HCT116 (cell line): ENCODE data around the gene ITM2B. TPM values are rescaled to one million over a fixed set of nuclear protein-coding genes. Genes with fewer than 3 reads are reported as not detected.

ENCODE experiments used
- ATAC-seq: fragments of 200-7000 bp; cut with Tn5 transposase; 2 replicates; pipeline ENCODE4 v1.9.1; 2020; ENCODE audit warnings: mild to moderate bottlenecking, moderate library complexity
- BruUV-seq: library from RNA; stranded (reverse); fragments of 400-500 nt; replicated peaks from 2 replicates; lab custom pipeline; 2021; lab: Mats Ljungman, UMichigan
- CTCF ChIA-PET: fragments of 300-600 bp; sonication (Branson Sonifier 250); formaldehyde crosslinking; loops from one replicate; lab custom pipeline; 2021; ENCODE audit warnings: antibody characterized with exemption; lab: Charles Lee
- POLR2A ChIA-PET: fragments of 300-600, 350-600 bp; sonication (Branson Sonifier 250); formaldehyde crosslinking; loops from one replicate; lab custom pipeline; 2021; ENCODE audit warnings: antibody characterized with exemption; lab: Charles Lee
- RAD21 ChIA-PET, 2 experiments: fragments of 300-600 bp; sonication (Branson Sonifier 250); formaldehyde crosslinking; loops; one replicate each; lab custom pipeline; 2023; ENCODE audit warnings: low total read pairs in 2 of 2; ENCODE audit not compliant: uncharacterized antibody in 2 of 2, unreplicated experiment in 2 of 2, low non-redundant PET in 1 of 2; lab: Charles Lee
- DNase-seq: peaks from one replicate; pipeline ENCODE4 v3.0.0-alpha.2; 2010; ENCODE audit warnings: low read depth, low spot score
- H2AFZ ChIP-seq: fragments of 200-600 bp; shearing (Covaris generic), sonication (generic); 2 replicates; pipeline ENCODE4 v1.6.1; 2017; ENCODE audit warnings: low read depth, mixed run types, mixed read lengths, antibody characterized with exemption, low read length; ENCODE audit not compliant: poor library complexity, severe bottlenecking
- H3K27ac ChIP-seq: 2 replicates; pipeline ENCODE4 v1.5.1; 2012; ENCODE audit warnings: low read depth, low read length
- H3K27me3 ChIP-seq: fragments of 200-600 bp; sonication (generic); 2 replicates; pipeline ENCODE4 v1.6.1; 2016; ENCODE audit warnings: mixed run types, low read length, mixed read lengths; ENCODE audit not compliant: insufficient read depth
- H3K36me3 ChIP-seq, 2 experiments: fragments of 200-500 bp in 1 of 2; fragments of 200-600 bp in 1 of 2; sonication (Bioruptor generic) in 1 of 2; sonication (generic) in 1 of 2; 2 replicates each; pipeline versions ENCODE4 v1.5.1 to v1.6.1; 2014 to 2016; ENCODE audit warnings: low read length in 2 of 2, inconsistent platforms in 1 of 2, mixed read lengths in 1 of 2, mixed run types in 1 of 2; ENCODE audit not compliant: insufficient read depth in 2 of 2, control insufficient read depth in 1 of 2
- H3K4me1 ChIP-seq, 2 experiments: fragments of 200-600 bp in 1 of 2; sonication (generic) in 1 of 2; 2 replicates each; pipeline versions ENCODE4 v1.5.1 to v1.6.1; 2012 to 2017; ENCODE audit warnings: low read length in 2 of 2, inconsistent platforms in 1 of 2, mild to moderate bottlenecking in 1 of 2, mixed read lengths in 1 of 2, mixed run types in 1 of 2, moderate library complexity in 1 of 2; ENCODE audit not compliant: insufficient read depth in 2 of 2, control insufficient read depth in 1 of 2
- H3K4me2 ChIP-seq: fragments of 200-600 bp; sonication (generic); 2 replicates; pipeline ENCODE4 v1.6.1; 2017; ENCODE audit warnings: mixed run types, low read length, mixed read lengths
- H3K4me3 ChIP-seq, 2 experiments: fragments of 200-600 bp in 1 of 2; sonication (generic) in 1 of 2; replicated peaks in 1 of 2; 2 replicates each; pipeline ENCODE4 v1.5.1; 2011 to 2016; ENCODE audit warnings: low read length in 2 of 2, control low read depth in 1 of 2, low read depth in 1 of 2, mild to moderate bottlenecking in 1 of 2, mixed read lengths in 1 of 2, mixed run types in 1 of 2
- H3K79me2 ChIP-seq: fragments of 200-600 bp; sonication (generic); 2 replicates; pipeline ENCODE4 v1.6.1; 2017; ENCODE audit warnings: mild to moderate bottlenecking, mixed run types, low read length, moderate library complexity, mixed read lengths; ENCODE audit not compliant: insufficient read depth
- H3K9ac ChIP-seq: fragments of 200-600 bp; sonication (generic); 2 replicates; pipeline ENCODE4 v1.6.1; 2016; ENCODE audit warnings: low read length, mixed read lengths
- H3K9me2 ChIP-seq: fragments of 200-600 bp; sonication (generic), shearing (Covaris generic); 2 replicates; pipeline ENCODE4 v1.6.1; 2017; ENCODE audit warnings: mixed run types, mild to moderate bottlenecking, moderate library complexity; ENCODE audit not compliant: insufficient read depth
- H3K9me3 ChIP-seq, 2 experiments: fragments of 200-500 bp in 1 of 2; fragments of 200-600 bp in 1 of 2; sonication (Bioruptor generic) in 1 of 2; sonication (generic) in 1 of 2; 2 replicates each; pipeline ENCODE4 v1.6.1; 2014 to 2017; ENCODE audit warnings: low read length in 2 of 2, mixed read lengths in 2 of 2, inconsistent platforms in 1 of 2, low read depth in 1 of 2, mild to moderate bottlenecking in 1 of 2, mixed run types in 1 of 2, moderate library complexity in 1 of 2; ENCODE audit not compliant: control insufficient read depth in 1 of 2, insufficient read depth in 1 of 2
- H4K20me1 ChIP-seq: fragments of 200-600 bp; sonication (generic), shearing (Covaris generic); 2 replicates; pipeline ENCODE4 v1.6.1; 2017; ENCODE audit warnings: mixed run types, mild to moderate bottlenecking, moderate library complexity; ENCODE audit not compliant: insufficient read depth
- CEBPB ChIP-seq: IDR thresholded peaks from 2 replicates; pipeline ENCODE4 v1.6.1; 2012; ENCODE audit warnings: low read depth
- CTCF ChIP-seq, 3 experiments: fragments of 200-600 bp in 1 of 3; sonication (generic) in 1 of 3; IDR thresholded peaks in 2 of 3; conservative IDR thresholded peaks in 1 of 3; 2 replicates each; pipeline ENCODE4 v1.5.1; 2012 to 2017; ENCODE audit warnings: low read depth in 2 of 3, low read length in 2 of 3, antibody characterized with exemption in 1 of 3, borderline replicate concordance in 1 of 3, control low read depth in 1 of 3, mild to moderate bottlenecking in 1 of 3, mixed read lengths in 1 of 3, mixed run types in 1 of 3, moderate library complexity in 1 of 3; ENCODE audit not compliant: insufficient read depth in 1 of 3
- ELF1 ChIP-seq: IDR thresholded peaks from 2 replicates; pipeline ENCODE4 v1.6.1; 2012; ENCODE audit warnings: low read depth, borderline replicate concordance
- EZH2 ChIP-seq: fragments of 200-600 bp; sonication (generic); IDR thresholded peaks from 2 replicates; pipeline ENCODE4 v1.6.1; 2017; ENCODE audit warnings: antibody characterized with exemption, mixed run types
- EZH2phosphoT487 ChIP-seq: fragments of 200-600 bp; IDR thresholded peaks from 2 replicates; pipeline ENCODE4 v1.6.1; 2018; ENCODE audit warnings: antibody characterized with exemption, borderline replicate concordance
- JUND ChIP-seq: IDR thresholded peaks from 2 replicates; pipeline ENCODE4 v1.6.1; 2012
- POLR2A ChIP-seq: IDR thresholded peaks from 2 replicates; pipeline ENCODE4 v1.7.0; 2011; ENCODE audit warnings: borderline replicate concordance; ENCODE audit not compliant: insufficient read depth, insufficient read length; ENCODE audit errors: extremely low read depth
- RAD21 ChIP-seq: IDR thresholded peaks from 2 replicates; pipeline ENCODE4 v1.6.1; 2012; ENCODE audit warnings: low read depth, mild to moderate bottlenecking
- REST ChIP-seq: IDR thresholded peaks from 2 replicates; pipeline ENCODE4 v1.6.1; 2012; ENCODE audit warnings: low read depth
- SRF ChIP-seq: IDR thresholded peaks from 2 replicates; pipeline ENCODE4 v1.6.1; 2012; ENCODE audit warnings: low read depth
- ZBTB33 ChIP-seq: IDR thresholded peaks from 2 replicates; pipeline ENCODE4 v1.6.1; 2011; ENCODE audit warnings: mild to moderate bottlenecking, low read length, moderate library complexity; ENCODE audit not compliant: insufficient replicate concordance; ENCODE audit errors: extremely low read depth
- ZFX ChIP-seq: fragments of 450-650 bp; IDR thresholded peaks from 2 replicates; pipeline ENCODE4 v1.6.1; 2017
- ZNF274 ChIP-seq: fragments of 200-500 bp; sonication (Bioruptor generic); IDR thresholded peaks from 2 replicates; pipeline ENCODE4 v1.6.1; 2014; ENCODE audit warnings: mild to moderate bottlenecking, low read depth, low read length, inconsistent platforms
- intact Hi-C: fragments of 100-400 bp; cut with micrococcal nuclease; formaldehyde crosslinking; loops from 2 replicates; pipeline ENCODE4 v1.10.0; 2022
- total RNA-seq: library from RNA; stranded (reverse); gene quantifications from one replicate; pipeline ENCODE4 v1.2.1, GENCODE V29; 2021; ENCODE audit not compliant: unreplicated experiment

Gene ITM2B
- total RNA-seq, 1 experiment from 2014 or later = 124 TPM

- RAD21 ChIA-PET = no interaction called here
- TF ChIP-seq EZH2phosphoT487 (no peak), RAD21 (no peak), REST (no peak), SRF (no peak), ZNF274 (no peak), CTCF (IDR thresholded peaks at IDR 0.05 in 2 of 3, conservative IDR thresholded peaks at IDR 0.05 in 1 of 3; ENCODE audit: borderline replicate concordance in 1 of 3, insufficient read depth in 1 of 3, low read depth in 2 of 3, low read length in 2 of 3) (no peak), ZFX (no peak), JUND (no peak), POLR2A (no peak), CEBPB (no peak), EZH2 (no peak), ZBTB33 (no peak), ELF1 (no peak)
- Histone ChIP-seq H4K20me1 (no peaks in the 10 kb centered on the region), H3K9me3 (no peaks in the 10 kb centered on the region), H3K4me1 (no peaks in the 10 kb centered on the region), H3K9ac (no peak overlapping the region), H3K4me3 (no peak overlapping the region), H3K27ac (no peak overlapping the region), H3K4me2 (no peak overlapping the region), H2AFZ (no peak overlapping the region), H3K9me2 (no peaks in the 10 kb centered on the region), H3K27me3 (no peaks in the 10 kb centered on the region), H3K79me2 (no peaks in the 10 kb centered on the region), H3K36me3 (peaks cover 0 to 14% of the 10 kb centered on the region in 2 experiments; a peak in 2 of 4 replicates)
- CTCF ChIA-PET = no interaction called here
- ATAC-seq = no peak
- POLR2A ChIA-PET = no interaction called here
- intact Hi-C loops = no loop called here
- no TSS peak for BruUV-seq
- DNase-seq = no peak
These were observed 22.1 kb downstream of the ITM2B start for GRCh38 chr13:48255090-48255489.
